Loucy (cell line): ENCODE measurements around the gene ATP13A3.

ENCODE experiments used
- H2AFZ ChIP-seq: fragments of 200-600 bp; sonication (generic); 2 replicates; pipeline ENCODE4 v1.6.0; 2016; ENCODE audit warnings: antibody characterized with exemption, mild to moderate bottlenecking, low read length, moderate library complexity
- H3F3A ChIP-seq: fragments of 200-600 bp; 2 replicates; pipeline ENCODE4 v1.6.0; 2016; ENCODE audit warnings: antibody characterized with exemption, low read depth, mild to moderate bottlenecking
- H3K27me3 ChIP-seq: fragments of 200-600 bp; sonication (generic); 2 replicates; pipeline ENCODE4 v1.6.1; 2014; ENCODE audit warnings: low read length, mild to moderate bottlenecking; ENCODE audit not compliant: insufficient read depth, poor library complexity, severe bottlenecking
- H3K36me3 ChIP-seq: fragments of 200-600 bp; sonication (generic); 2 replicates; pipeline ENCODE4 v1.6.1; 2016; ENCODE audit warnings: low read length; ENCODE audit not compliant: insufficient read depth
- H3K4me1 ChIP-seq: fragments of 200-600 bp; sonication (generic); 2 replicates; pipeline ENCODE4 v1.5.1; 2014; ENCODE audit warnings: low read length, mild to moderate bottlenecking; ENCODE audit not compliant: insufficient read depth, poor library complexity, severe bottlenecking
- H3K4me2 ChIP-seq: fragments of 200-600 bp; sonication (generic); 2 replicates; pipeline ENCODE4 v1.6.0; 2014; ENCODE audit warnings: antibody characterized with exemption, low read length, low read depth, mild to moderate bottlenecking; ENCODE audit not compliant: poor library complexity, severe bottlenecking
- H3K4me3 ChIP-seq: fragments of 200-600 bp; sonication (generic); 2 replicates; pipeline ENCODE4 v1.5.1; 2014; ENCODE audit warnings: low read length, mild to moderate bottlenecking, mixed read lengths; ENCODE audit not compliant: poor library complexity, severe bottlenecking
- H3K79me2 ChIP-seq: fragments of 200-600 bp; sonication (generic); 2 replicates; pipeline ENCODE4 v1.6.1; 2014; ENCODE audit warnings: low read length; ENCODE audit not compliant: insufficient read depth
- H3K9ac ChIP-seq: fragments of 200-600 bp; sonication (generic); 2 replicates; pipeline ENCODE4 v1.6.0; 2014; ENCODE audit warnings: mild to moderate bottlenecking, low read depth, low read length, moderate library complexity; ENCODE audit not compliant: poor library complexity, severe bottlenecking
- H3K9me2 ChIP-seq: fragments of 200-600 bp; sonication (generic); replicated peaks from 2 replicates; pipeline ENCODE4 v1.6.1; 2016; ENCODE audit warnings: low read depth, low read length, mixed read lengths
- H3K9me3 ChIP-seq: fragments of 200-600 bp; sonication (generic); 2 replicates; pipeline ENCODE4 v1.6.1; 2014; ENCODE audit warnings: mild to moderate bottlenecking, antibody characterized with exemption, low read length, low read depth; ENCODE audit not compliant: insufficient read depth
- H4K20me1 ChIP-seq: fragments of 200-600 bp; sonication (generic); 2 replicates; pipeline ENCODE4 v1.6.0; 2014; ENCODE audit warnings: antibody characterized with exemption, low read length, mild to moderate bottlenecking; ENCODE audit not compliant: insufficient read depth, poor library complexity, severe bottlenecking
- CTCF ChIP-seq: fragments of 200-600 bp; sonication (generic); conservative IDR thresholded peaks from 2 replicates; pipeline ENCODE4 v1.5.1; 2014; ENCODE audit warnings: mild to moderate bottlenecking, antibody characterized with exemption, low read length
- EZH2phosphoT487 ChIP-seq: fragments of 200-600 bp; IDR thresholded peaks from 2 replicates; pipeline ENCODE4 v1.6.1; 2018; ENCODE audit warnings: antibody characterized with exemption, mild to moderate bottlenecking, moderate library complexity, borderline replicate concordance

Gene ATP13A3

DNA sequence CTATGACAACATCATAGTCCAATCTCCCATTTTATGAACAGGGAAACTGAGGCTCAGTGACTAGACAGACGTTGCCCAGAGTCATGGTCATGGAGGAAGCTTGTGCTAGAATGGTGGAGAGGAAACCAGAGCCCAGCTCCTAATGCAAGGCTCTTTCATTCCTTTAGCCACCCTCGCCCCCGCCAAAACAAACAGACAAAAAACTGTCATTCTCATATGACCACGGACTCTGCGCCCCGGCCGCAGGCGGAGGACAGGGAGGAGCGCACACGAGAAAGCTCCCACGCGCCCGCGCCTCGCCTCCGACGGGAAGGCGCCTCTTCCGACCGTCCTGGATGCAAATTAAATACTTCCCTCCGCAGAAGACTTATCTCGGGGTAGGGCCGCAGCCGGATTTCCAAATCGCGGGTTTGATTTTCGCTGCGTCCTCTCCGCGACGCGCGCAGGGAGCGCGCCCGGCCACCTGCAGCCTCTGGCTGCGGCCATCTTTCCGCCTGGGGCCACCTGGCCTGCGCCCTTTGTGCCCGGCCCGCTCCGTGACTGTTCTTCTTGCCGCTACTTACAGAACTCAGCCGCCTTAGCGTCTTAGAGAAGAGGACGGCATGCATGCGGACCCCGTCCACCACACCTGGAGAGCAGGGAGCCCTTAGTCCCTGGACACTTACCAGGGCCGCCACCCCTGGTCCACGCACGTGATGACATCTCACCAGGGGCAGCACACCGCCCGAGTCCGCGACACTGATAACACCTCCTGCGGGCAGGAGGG, 670 bp upstream of the ATP13A3 start:
- H4K20me1 ChIP-seq = peaks cover 31% of the 10 kb centered on the region
- H2AFZ ChIP-seq = peak overlapping the region; percentile 82
- TF ChIP-seq CTCF (no peak; the same call in 1 of the 2 replicates), EZH2phosphoT487 (no peak)
- H3K9ac ChIP-seq = peak overlapping the region; percentile 98
- H3K79me2 ChIP-seq = peaks cover 63% of the 10 kb centered on the region
- H3K4me2 ChIP-seq = peak overlapping the region; percentile 68
- no peaks in the 10 kb centered on the region for H3K9me2 ChIP-seq
- no peaks in the 10 kb centered on the region for H3K9me3 ChIP-seq
- peak overlapping the region; percentile 99 for H3K4me3 ChIP-seq
- H3K4me1 ChIP-seq = peaks cover 50% of the 10 kb centered on the region
- no peaks in the 10 kb centered on the region for H3K27me3 ChIP-seq
- no peaks in the 10 kb centered on the region for H3F3A ChIP-seq
- no peaks in the 10 kb centered on the region for H3K36me3 ChIP-seq

- peaks cover 44% of the 10 kb centered on the region for H4K20me1 ChIP-seq
- H3K27me3 ChIP-seq = no peaks in the 10 kb centered on the region
- no peaks in the 10 kb centered on the region for H3K36me3 ChIP-seq
- peaks cover 78% of the 10 kb centered on the region for H3K79me2 ChIP-seq
- H3K9me2 ChIP-seq = no peaks in the 10 kb centered on the region
- H3F3A ChIP-seq = no peaks in the 10 kb centered on the region
- H3K9me3 ChIP-seq = no peaks in the 10 kb centered on the region
- peaks cover 60% of the 10 kb centered on the region for H3K4me1 ChIP-seq
- peak overlapping the region; percentile 77 for H3K9ac ChIP-seq
- peak overlapping the region; percentile 83 for H3K4me2 ChIP-seq
- H2AFZ ChIP-seq = no peak overlapping the region
- TF ChIP-seq CTCF (no peak), EZH2phosphoT487 (no peak)
- H3K4me3 ChIP-seq = peak overlapping the region; percentile 78
Observed at GRCh38 chr3:194485881-194486539, 792 bp downstream of the ATP13A3 start.

GRCh38 chr3:194485468-194485880, 1.3 kb downstream of the ATP13A3 start:
- TF ChIP-seq CTCF (no peak), EZH2phosphoT487 (no peak)
- Histone ChIP-seq H3K4me1 (peaks cover 65% of the 10 kb centered on the region), H3K27me3 (no peaks in the 10 kb centered on the region), H3K4me3 (peak overlapping the region; percentile 78), H3F3A (no peaks in the 10 kb centered on the region), H3K9ac (peak overlapping the region; percentile 77), H2AFZ (no peak overlapping the region), H3K9me3 (no peaks in the 10 kb centered on the region), H3K36me3 (no peaks in the 10 kb centered on the region), H3K79me2 (peaks cover 83% of the 10 kb centered on the region), H3K9me2 (no peaks in the 10 kb centered on the region), H4K20me1 (peaks cover 49% of the 10 kb centered on the region), H3K4me2 (peak overlapping the region; percentile 83)
